GM12873 (cell line): Measurements from ENCODE around the gene KDM1A.

Experiments
- CTCF ChIP-seq: IDR thresholded peaks from 2 replicates; pipeline ENCODE4 v1.5.1; 2012; ENCODE audit warnings: low read depth, mild to moderate bottlenecking, moderate library complexity, low read length, control low read depth; ENCODE audit not compliant: insufficient read depth; ENCODE audit errors: missing control alignments

Gene KDM1A

GRCh38 chr1:23013657-23014056, 5.6 kb upstream of the KDM1A start:
- TF ChIP-seq CTCF = no peak

DNA sequence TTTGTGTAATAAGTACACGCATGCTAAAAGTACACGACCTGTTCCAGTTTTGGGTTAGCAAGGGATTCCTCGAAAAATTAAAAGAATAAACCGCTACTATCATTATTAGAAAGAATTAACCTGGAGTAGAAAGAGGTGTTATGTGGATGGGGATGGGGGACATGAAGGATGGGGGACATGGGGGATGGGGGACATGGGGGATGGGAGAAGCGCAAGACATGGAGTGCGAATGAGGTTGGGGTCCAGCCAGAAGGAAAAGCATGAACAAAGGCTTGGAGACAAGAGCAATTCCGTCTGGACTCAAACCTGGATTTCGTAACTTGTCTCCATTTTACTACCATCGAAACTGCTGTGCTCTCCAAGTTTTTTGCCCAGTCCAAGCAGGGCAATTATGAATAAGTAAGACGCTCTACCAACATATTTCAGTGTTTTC, 591 bp upstream of the KDM1A start:
- TF ChIP-seq CTCF = no peak

GRCh38 chr1:23019863-23020625, 776 bp downstream of the KDM1A start:
- TF ChIP-seq CTCF = no peak

- no peak for TF ChIP-seq CTCF
Observed at GRCh38 chr1:23020706-23021405, 1.6 kb downstream of the KDM1A start.

DNA sequence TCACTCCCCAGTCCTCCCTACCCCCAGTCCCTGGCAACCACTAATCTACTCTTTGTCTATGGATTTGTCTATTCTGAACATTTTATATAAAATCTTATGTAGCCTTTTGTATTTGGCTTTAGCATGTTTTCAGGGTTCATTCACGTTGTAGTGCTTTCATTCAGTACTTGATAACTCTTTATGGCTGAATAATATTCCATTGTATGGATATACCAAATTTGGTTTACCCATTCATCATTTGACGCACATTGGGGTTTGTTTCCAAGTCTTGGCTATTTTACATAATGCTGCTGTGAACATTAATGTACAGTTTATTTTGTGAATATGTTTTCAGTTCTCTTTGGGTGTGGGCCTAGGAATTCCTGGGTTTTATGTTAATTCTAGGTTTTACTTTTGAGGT, 2.6 kb downstream of the KDM1A start:
- no peak for TF ChIP-seq CTCF

DNA sequence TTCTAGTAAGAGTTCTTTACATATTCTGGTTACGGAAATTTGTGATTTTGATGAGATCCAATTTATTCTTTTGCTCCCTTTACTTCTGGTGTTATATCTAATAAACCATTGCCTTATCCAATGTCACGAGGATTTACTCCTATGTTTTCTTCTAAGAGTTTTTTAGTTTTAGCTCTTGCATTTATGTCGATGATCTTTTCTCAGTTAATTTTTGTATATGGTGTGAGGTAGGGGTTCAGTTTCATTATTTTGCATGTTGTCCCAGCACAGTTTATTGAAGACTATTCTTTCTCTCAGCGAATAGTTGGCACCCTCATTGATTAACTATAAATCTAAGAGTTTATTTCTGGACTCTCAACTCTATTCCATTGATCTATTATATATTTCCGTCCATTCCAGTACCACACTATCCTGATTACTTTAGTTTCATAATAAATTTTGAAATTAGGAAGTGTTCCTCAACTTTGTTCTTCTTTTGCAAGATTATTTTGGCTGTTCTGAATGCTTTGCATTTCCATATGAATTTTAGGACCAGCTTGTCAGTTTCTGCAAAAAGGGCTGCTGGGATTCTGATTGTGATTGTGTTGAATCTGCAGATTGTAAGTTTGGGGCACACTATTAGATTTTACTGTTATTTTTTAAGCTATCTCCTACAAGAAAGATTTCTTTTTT, 4.0 kb downstream of the KDM1A start:
- no peak for TF ChIP-seq CTCF

- TF ChIP-seq CTCF = no peak
Observed at GRCh38 chr1:23026568-23026967, 7.3 kb downstream of the KDM1A start.
